Islet precursor cell (in vitro differentiated cells): ENCODE measurements around the gene PHTF2.
A peak's percentile ranks its signal among the peaks of the same experiment; 100 is the strongest.
"Not testable (repeated sequence)": the region's sequence is repeated elsewhere in the genome, so short reads cannot be mapped to it uniquely, and the experiment has no call there.

ENCODE experiments used
- DNase-seq: peaks from one replicate; pipeline ENCODE4 v3.0.0-alpha.2; 2018

The PHTF2 gene

DNA sequence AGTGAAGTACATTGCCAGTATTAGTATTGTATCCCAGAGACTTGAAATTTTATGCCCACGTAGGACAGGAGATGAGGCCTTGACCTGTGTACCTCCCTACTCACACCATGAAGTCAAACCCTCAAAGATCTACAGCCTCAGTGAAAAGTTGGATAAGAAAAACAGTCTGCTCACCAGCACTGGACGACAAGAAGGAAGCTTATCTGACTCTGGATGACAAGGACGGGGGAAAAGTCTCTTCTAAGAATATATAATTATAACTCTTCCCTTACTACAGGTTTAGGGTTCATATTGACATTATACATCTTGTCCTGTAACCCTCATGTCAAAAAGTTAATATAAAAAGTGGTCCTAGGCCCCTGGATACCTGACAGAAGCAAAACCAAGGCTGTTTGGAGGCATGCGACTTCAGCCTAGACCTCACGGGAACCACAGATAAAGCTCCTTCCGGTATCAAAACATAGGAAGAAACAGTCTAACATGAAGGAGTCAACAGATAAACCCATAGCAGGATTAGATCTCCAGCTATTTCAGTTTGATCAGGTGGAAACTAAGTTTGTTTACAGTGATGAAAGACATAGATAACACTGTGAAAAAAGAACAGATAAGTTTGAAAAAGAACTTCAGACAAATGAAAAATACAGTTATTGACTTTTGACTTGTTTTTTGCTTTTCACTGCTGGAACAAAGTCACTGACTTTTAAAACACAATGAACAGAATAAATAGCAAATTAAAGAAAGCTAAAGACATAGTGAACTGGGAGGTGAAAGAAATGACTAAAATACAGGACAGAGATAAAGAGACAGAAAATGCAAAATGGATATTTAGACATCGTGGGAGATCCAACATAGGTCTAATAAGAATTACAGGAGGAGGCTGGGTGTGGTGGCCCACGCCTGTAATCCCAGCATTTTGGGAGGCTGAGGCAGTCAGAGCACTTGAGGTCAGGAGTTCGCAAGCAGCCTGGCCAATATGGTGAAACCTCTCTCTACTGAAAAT lies 145.9 kb downstream of the PHTF2 start:
- no peak for DNase-seq

DNA sequence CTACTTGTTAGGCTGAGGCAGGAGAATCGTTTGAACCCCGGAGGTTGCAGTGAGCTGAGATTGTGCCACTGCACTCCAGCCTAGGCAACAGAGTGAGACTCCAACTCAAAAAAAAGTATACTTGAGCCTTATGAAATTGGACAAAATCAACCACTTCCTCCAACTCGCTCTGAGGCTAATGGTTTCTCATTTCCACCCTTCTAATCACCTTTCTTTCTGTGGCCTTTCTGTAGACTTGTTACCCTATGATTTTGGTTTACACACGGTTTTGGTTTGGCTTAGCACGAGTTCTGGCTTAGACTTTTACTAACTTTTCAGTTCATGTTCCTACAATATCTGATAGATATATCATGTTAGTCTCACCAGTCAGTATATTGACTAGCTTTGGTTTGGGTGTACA lies 152.0 kb downstream of the PHTF2 start:
- DNase-seq, result no peak

DNA sequence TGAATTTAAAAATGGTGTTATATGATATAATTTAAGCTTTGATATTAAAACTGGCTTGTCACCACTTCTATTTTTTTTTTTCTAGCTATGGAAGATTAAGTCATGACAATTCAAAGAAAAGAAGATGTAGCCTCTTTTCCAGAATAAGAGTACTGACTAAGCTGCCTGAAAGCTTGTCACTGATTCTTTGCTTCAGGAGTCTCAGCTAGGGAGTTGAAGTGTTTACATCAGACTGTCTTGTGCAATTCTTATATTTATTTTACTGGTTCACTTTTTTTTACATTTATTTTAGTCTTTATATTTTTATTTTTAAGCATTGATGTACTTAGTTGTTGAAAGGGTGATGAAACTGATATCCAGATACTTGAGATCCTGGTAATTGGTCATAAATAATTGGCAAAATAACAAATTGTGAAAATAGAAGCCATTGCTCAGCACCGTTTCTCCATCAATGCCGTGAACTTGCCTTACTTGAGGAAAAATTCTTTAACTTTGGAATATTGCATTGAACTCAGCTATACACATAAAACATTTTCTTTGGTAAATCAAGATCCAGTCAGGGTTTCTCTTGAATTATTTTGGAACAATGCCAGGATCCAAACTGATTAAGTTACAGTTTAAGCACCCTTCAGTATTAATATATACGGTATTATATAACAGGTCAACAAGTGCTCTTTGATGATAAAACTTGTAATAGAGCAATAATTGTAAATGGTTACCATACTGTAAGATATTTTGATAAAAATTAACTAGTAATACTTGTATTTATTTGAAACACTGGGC lies 156.4 kb downstream of the PHTF2 start:
- DNase-seq, result no peak

DNA sequence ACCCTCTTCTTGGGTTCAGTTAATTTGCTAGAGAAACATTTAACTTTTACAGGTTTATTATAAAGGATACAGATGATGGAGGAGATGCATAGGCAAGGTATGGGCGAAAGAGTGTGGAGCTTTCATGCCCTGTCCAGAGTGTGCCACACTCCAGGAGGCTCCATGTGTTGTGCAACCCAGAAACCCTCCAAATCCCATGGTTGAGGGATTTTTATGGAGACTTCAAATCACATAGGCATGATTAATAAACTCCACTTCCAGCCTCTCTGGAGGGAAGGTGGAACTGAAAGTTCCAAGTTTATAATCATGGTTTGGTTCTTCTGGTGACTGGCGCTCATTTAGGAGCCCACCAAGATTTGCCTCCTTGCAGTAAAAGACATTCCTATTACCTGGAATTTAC lies 159.9 kb downstream of the PHTF2 start:
- DNase-seq, result no peak

DNA sequence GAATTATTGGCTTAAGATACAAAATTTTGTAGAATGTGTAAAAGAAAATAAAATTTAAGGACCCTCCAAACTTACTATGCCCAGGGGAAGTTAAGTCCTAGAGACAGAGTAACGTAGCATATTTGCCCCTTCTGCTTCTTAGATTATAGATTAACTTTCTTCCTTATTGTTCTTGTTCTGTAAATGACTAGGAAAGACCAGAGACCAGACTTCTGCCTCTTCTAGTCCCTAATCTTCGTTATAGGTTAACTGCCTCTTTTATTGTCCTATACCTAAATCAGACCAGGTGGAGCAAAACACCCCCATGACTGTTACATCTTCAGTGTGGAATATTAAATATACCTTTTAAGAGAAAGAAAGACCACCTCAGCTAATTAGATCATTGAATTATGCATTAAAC lies 160.5 kb downstream of the PHTF2 start:
- no peak for DNase-seq

DNA sequence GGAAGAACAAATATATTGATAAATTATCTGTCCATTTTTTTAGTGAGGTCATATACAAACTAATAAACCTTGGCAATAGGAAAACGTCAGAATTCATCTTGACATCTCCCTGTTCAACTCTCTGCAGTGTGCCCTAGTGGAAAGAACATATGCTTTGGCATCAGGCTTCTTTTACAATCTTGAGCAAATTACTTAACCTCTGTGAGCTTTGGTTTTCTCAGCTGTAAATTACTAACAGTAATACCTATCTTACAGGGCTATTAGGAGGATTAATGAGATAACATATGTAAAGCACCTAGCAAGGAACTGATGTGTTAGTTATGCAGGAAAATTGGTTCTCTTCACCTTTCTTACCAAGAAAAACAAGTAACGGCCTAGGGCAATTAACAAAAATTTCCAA lies 161.8 kb downstream of the PHTF2 start:
- no peak for DNase-seq

DNA sequence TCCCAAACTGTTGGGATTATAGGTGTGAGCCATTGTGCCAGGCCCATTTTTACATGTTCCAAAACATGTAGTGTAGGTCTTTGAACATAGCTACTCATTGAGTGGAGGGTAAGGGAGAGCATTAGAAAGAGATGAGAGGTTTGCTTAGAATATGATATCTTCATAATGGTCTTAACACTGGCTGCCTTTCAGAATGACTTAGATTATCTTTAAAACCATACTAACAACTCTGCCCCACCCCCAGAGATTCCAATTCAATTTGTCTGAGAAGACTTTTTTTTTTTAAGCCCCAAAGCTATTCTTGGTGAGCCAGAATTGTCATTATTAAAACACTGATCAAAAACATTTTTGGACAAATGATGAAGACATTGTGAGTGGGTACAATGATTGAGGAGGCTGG lies 168.9 kb downstream of the PHTF2 start:
- no peak for DNase-seq

DNA sequence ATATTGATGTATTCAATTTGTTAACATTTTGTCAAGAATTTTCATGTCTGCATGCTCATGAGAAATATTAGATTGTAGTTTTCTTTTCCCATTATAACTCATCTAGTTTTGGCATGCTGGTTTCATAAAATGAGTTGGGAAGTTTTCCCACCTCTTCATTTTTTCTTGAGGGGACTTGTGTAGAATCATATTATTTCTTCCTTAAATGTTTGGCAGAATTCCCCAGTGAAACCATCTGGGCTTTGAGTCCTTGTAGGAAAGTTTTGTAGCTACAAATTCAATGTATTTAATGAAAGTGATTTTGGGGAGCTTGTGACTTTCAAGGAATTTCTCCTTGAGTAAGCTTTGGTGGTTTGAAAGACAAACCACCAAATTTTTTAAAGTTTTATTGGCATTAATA lies 173.2 kb downstream of the PHTF2 start:
- no peak for DNase-seq

DNA sequence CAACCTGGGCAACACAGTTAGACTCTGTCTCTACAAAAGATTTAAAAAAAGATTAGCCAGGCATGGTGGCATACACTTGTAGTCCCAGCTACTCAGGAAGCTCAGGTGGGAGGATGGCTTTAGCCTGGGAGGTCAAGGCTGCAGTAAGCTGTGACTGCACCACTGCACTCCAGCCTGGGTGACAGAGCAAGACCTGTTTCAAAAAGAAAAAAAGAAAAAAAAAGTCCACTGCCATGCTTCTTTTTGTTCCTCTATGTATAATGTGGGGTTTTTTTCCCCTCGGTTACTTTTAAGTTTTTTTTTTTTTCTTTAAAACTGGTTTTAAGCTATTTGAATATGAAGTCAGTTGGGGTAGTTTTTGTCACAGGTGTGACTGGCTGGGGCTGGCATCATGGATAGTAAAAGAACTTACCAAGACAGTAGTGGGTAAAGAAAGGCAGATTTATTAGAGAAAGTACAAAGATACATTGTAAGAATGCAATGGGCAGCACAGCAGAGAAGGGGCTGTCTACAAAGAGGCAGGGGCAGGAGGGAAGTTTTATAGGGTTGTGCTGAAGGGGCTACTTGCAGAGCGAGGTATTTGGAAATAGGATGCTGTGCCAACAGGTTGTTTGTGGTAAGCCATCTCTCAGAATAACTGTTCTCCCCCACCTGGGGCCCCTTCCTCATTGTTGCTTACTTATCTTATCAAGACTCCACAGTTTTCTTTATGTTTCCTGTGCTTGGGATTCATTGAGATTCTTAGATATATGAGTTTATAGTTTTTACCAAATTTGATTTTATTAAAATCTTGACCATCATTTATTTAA lies 177.3 kb downstream of the PHTF2 start:
- DNase-seq, result no peak

DNA sequence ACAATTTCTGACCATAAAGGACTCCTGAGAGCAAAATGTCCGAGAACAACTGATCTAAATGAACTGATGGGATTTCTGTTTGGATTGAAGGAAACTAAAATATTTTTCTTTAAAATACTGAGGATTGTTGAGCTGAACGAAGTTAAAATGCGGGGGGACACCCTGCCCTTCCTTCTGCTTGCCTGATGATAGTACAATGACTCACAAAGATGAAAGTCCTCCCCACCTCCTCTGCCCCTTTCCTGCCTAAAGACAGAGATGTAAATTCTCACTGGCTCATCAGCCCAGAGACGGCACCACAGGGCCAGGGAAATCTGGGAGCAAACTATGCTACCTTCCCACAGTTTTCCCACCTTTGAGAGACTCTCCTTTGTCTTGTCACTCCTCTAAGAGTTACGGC lies 180.6 kb downstream of the PHTF2 start:
- no peak for DNase-seq

DNA sequence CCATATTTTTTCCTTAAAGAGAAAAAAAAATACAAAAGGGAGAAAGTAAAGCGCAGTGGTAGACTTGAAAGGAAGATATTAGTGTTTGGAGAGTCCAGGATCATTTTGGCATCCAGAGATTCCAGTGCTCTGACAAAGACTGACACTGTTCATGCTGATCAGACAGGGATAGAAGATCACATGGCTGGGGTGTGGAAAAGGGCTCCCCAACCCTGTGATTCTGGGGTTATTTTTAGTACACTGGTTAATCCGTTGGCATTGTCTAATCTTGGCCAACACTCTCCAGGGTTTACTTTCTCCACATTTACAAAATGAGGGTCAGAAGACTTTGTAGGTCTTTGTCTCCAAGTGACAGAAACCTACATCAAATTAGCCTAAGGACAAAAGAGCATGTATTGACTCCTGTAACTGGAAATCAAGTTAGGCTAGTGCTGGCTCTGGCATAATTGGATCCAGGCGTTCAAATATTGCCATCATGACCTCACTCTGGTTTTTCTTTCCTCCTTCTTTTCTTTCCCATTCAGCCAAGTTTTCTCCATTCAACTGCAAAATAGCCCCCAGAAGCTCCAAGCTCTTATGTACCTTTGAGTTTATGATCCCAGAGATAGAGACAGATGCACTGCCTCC lies 181.6 kb downstream of the PHTF2 start:
- DNase-seq, result peak; percentile 11

DNA sequence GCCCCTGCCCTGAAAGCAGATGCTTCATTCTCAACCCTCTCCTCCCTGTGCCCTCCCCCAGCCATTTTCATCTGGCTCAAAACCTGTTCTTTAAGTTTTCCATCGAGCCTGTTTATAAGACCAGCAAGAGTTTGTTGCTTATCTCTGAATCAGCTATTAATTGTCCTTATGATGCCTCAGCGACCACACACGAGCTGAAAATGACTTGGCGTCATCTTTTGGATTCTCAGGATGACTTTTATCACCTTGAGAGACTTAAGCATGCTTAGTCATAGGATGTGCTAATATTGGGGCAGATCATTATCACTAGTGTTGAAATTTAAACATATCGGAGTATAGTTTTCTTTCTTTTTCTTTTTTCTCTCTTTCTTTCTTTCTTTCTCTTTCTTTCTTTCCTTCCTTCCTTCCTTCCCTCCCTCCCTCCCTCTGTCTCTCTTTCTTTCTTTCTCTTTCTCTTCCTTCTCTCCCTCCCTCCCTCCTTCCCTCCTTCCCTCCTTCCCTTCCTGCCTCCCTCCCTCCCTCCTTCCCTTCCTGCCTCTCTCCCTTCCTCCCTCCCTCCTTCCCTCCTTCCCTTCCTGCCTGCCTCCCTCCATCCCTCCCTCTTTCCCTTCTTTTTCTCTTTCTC lies 184.5 kb downstream of the PHTF2 start:
- DNase-seq, result no peak

DNA sequence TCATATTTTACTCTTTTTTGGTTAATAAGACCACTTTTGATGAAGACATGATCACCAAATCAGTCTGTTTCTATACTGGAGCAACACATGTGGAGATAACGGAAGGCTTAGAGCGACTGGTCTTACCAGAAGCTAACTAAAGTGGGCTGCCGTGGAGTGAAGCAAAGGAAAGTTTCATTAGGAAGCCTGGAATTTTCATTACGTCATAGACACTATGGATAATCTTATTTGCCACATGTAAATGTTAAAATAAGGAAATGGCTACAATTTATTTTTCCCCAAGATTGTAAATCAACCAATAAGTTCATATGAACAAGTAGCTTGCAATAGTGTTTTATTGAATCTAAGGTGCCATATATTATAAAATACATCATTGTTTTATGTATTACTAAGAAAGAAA lies 185.4 kb downstream of the PHTF2 start:
- DNase-seq, result no peak

DNA sequence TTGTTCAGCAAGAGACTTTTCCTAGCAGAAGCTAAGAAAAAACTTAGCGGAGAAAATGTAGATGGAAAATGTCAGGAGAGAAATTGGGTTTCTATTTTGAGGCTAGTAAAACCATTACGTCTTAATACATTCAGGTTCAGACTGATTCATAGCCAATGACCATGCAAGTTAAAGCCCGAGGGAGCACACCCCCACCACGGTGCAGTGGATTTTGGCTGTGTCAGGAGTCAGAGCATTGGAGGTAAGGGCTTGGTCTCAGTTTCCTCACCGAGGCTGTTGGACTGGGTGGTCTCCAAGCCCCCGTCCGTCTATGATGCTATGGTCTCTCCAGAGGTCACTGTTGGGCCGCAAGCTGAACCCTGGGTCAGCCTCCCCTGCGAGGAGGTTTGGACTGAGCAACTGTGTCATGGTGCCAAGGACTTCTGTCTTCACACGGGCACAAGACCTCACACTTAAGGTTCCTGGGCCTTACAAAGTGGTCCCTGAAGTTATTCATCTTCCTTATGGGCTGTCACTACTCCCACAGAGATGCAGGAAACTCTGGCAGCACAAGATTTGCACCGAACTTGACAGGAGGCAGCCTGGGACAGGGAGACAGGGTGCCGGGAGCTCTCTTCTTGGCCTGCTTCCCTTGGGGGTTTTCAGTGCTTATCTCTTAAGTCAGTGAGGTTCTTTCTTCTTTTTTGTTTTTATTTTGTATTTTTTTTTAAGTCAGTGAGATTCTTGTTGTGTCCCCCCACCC lies 186.8 kb downstream of the PHTF2 start:
- DNase-seq, result peak; percentile 24

DNA sequence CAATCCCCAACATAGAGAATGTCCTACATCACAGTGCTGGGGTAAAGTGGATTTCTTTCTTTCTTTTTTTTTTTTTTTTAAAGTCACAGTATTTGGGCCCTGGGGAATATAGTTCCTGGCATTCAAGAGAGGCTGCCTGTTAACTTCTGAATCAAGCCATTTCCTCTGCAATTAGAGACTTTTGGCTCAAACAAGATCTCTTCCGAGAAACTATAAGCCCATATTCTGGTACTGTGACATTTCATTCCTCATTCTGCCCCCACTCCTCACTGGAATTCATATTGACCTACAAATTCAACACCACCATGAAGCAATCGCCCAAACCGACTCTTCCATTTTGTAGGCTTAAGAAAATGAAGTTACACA lies 187.4 kb downstream of the PHTF2 start:
- DNase-seq, result peak; percentile 12

DNA sequence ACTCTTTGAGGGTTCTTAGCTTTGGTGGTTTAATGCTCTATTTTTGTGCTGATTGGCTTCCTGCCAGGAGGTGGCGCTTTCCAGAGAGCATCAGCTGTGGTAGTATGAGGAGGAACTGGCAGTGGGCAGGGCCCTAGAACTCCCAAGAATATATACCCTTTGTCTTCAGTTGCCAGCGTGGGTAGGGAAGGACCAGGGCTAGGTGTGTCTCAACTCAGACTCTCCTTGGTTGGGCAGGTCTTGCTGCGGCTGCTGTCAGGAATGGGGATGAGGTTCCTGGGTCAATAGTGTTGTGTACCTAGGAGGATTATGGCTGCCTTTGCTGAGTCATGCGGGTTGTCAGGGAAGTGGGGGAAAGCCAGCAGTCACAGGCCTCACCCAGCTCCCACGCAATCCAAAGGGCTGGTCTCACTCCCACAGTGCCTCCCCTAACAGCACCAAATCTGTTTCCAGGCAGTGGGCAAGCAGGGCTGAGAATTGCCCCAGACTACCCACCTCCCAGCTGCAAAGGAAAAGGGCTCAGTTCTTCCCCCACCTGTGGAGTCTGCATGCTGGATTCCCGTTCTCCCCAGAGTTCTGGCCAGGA lies 191.5 kb downstream of the PHTF2 start:
- peak; percentile 50 for DNase-seq

DNA sequence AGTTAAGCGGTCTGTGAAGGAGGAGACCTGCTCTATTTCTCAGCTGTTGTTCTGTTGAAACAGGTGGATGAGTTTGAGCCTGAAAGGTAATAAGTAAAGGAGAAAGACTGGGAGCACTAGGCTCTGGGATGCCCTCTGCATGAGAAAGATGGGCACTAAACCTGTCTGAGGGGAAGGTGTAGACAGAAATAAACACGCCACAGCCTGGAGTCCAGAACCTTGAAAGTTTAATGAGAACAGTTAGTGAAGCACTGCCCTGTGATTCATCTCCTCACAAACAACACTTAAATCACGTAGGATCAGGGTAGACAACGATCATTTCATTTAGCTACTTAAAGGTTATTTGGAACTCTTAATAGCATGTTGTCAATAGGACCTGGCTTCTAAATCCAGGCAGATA lies 193.1 kb downstream of the PHTF2 start:
- DNase-seq, result peak; percentile 35

DNA sequence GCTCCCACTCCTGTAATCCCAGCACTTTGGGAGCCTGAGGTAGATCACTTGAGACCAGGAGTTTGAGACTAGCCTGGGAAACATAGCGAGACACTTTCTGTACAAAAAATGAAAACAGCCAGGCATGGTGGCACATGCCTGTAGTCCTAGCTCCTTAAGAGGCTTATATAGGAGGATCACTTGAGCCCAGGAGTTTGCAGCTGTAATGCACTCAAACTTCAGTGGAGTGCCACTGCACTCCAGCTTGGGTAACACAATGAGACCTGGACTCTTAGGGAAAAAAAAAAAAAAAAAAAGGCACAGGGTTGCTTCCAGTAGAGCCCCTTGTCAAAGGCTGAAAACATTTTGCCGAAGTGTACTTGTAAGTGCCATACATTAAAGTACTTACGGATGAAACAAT lies 195.3 kb downstream of the PHTF2 start:
- DNase-seq, result no peak

DNA sequence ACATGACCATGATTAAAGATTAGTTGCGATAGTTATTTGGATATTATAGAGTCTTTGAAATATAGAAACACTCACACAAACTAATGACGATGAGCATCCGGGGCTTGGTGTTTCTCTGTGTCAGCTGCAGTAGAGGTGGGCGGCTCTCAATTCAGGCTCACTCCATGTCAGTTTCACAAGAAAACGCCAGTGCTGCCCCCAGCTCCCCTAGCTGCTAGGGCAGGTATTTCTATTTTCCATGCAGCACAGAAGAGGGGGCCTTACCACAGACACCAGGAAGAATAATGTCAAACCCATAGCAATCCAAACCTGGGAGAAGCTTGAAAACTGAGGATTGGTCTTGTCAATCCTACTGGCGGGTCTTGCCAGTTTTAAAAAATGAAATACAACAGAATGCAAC lies 197.1 kb downstream of the PHTF2 start:
- DNase-seq, result peak; percentile 71

DNA sequence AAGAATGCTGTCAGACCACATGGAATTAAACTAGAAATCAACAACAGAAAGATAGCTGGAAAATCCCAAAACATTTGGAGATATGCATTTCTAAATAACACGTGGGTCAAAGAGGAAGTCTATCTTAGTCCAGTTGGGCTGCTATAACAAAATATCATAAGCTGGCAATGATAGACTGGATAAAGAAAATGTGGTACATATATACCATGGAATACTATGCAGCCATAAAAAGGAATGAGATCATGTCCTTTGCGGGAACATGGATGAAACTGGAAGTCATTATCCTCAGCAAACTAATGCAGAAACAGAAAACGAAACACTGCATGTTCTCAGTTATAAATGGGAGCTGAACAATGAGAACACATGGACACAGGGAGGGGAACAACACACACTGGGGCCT lies 200.6 kb downstream of the PHTF2 start:
- DNase-seq, result not testable (repeated sequence)

DNA sequence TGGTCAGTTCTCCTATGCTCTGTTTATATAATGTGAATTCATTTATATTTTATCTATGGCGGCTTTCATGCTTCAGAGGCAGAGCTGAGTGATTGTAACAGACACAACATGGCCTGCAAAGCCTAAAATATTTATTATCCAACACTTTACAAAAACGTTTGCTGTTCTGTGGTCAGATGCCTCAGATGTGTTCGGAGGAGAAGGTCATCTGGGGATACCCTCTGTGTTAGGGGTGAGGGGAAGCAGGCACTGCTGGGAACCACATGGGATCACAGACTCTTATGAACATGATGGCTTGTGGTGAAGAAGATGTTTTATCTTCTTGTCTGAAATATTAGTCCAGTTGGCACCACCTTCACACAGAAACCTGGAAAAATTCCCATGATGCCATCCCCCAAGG lies 203.4 kb downstream of the PHTF2 start:
- DNase-seq, result no peak
